ENCODE results near the gene NOC2L.
"Not testable (repeated sequence)": the region's sequence is repeated elsewhere in the genome, so short reads cannot be mapped to it uniquely, and the experiment has no call there.

The NOC2L gene

DNA sequence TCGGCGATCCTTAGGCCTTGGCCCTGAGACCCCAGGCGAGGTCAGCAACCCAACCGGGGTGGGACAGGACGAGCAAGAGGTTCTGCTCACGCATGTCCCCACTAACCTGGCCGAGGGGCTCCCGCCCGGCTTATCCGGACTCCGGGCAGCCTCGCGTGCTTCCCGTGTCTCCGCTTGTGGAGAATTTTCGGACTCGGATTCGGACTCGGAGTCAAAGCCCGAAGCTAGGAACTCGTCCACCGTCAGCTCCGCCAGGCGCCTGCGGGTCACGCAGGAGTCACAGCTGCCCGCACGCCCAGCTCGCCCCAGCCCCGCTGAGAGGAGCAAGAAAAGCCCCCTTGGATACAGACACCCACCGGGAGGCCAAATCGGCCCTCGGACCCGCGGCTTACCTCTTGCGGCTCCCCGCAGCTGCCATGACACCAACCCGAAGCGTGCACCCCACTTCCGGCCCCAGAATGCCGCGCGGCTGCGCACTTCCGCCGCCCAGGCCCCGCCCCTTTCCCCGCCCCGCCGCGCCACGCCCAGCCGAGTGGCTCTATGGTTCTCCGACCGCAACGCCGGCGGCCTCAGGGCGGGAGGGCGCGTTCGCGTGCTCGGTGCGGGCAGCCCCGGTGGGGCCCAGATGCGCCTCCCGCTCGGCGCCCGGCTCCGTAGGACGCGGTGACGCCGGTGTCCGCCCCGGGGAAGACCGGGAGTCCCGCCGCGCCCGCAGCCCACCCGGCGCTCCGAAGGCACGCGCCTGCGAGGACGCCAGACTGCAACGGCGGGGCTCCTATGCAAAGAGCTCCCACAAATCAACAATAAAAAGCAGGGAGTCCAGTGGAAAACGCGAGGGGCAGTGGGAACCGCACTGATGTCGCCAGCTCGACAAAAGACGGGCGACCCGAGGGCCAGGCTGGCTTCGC lies at the start of gene NOC2L:
NOC2L (minus strand) TSS at position 434 of the 908 bp plus-strand sequence; CDS start at position 418, 16 bp downstream.
- DNase-seq (ENCODE audit: low read depth, low spot score): peak; percentile 93

DNA sequence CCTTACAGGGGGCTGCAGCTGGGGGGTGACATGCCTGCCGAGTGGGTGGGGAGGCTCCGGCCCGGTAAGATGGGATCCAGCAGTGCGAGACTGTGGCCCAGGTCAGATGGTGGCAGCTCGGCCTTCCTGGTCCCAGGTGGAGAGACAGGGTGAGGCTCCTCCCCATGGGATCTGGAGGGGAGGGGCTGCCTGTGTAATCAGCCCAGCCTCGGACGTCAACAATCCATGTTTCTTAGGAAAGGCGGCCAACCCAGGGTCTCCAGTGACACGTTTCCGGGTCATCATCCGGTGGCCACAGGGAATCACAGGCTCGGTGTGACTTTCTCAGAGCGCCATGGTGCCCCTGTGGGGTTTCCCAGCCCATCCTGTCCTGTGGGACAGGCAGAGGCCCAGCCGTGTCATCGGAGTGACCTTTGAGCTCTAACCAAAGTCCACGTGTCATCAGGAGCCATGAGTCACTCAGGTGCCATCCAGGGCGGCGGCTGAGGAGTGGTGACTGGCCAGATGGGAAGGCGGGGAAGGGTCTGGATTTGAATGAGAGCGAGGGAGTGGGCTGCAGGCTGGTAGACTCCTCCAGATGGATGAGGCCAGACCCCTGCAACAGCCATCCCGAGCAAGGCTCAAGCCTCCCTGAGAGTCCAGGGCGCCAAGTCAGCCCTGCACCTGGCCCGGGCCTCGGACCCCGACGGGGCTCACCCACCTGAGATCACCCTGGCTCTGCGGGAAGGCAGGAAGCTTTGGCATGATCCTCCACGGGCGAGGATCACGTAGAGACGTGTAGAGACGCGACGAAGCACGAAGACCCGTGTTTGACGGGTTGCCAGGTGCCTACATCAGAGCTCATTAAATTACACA lies 47.5 kb upstream of the NOC2L start:
- DNase-seq (ENCODE audit: low read depth, low spot score): no peak

DNA sequence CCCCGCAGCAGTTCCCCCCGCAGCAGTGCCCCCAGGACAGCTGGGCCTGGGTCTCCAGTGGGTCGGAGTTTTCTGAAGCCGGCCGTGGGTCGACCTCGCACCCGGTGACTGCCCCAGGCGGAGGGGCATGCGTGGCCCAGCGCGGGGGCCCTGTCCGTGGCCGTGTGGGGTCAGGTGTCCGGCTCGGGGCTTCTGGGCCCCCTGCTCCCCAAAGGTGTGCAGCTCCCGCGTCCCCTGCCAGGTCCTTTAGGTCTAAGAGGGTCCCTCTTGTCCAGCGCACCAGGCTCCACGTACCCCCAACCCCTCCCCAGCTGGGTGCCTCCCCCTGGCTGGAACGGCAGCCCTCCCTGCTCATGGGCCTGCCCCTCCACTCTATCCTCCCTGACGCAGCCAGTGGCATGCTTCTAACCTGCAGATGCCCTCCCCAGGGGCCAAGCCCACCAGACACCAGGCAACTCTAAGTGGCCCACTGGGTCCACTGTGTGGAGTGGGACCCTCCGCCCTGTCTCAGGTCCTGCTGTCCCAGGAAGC lies 46.8 kb upstream of the NOC2L start:
- no peak for DNase-seq (ENCODE audit: low read depth, low spot score)

DNA sequence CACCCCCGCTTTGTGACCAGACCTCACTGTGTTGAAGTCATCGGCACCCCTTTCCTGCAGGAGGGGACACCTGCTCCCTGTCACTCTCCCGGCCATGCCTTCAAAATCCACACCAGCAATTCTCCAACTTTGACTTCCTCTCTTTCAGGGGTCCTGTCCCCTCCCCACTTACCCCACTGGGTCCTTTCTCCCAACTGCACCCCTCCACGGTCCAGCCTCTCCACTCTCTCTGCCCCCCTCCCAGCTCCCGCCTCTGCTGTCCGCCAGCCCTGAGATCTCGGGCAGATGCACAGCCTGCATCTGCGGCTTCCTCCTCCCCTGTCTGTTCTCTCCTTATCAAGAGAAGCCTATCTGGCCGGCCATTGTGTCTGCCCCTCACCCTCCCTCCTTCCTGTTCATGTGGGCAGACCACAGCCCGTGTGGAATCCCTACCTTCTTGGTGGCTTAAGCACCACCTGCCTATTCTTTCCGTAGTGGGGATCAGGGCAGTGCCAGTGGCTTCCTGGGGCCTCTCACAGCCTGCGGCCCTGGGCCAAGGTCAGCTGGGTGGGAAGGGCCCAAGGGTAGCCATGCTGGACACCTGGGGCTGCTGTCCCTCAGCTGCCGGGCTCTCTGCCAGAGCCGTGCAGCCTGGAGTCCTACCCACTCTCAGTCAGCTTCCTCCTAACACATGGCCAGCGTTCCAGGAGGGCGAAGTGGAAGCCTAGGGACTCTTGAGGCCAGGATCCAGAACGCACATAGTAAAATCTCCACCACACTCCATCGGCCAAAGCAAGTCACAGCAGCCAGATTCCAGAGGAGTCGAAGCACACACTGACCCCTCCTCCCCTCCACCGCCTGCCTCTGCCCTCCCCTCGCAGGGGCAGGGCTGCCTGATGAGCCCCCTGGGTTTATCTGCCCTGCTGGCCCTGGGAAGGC lies 46.0 kb upstream of the NOC2L start:
- no peak for DNase-seq (ENCODE audit: low read depth, low spot score)

DNA sequence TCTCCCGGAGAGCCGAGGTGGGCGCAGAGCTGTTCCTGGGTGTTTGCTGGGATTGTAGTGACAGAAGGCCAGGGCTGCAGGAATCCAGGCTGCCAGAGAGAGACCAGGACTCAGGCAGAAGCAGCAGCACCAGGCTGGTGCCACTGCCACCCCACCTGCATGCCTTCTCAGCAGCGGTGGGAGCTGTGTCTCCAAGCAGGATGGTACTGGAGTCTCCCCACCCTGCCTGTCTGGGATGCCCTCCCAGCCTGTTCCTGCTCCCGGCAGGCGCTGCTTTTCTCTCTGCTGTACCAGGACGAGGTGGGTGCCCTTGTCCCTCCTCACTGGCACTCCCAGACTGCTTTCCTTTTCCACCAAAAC lies 45.3 kb upstream of the NOC2L start:
- DNase-seq (ENCODE audit: low read depth, low spot score): no peak

DNA sequence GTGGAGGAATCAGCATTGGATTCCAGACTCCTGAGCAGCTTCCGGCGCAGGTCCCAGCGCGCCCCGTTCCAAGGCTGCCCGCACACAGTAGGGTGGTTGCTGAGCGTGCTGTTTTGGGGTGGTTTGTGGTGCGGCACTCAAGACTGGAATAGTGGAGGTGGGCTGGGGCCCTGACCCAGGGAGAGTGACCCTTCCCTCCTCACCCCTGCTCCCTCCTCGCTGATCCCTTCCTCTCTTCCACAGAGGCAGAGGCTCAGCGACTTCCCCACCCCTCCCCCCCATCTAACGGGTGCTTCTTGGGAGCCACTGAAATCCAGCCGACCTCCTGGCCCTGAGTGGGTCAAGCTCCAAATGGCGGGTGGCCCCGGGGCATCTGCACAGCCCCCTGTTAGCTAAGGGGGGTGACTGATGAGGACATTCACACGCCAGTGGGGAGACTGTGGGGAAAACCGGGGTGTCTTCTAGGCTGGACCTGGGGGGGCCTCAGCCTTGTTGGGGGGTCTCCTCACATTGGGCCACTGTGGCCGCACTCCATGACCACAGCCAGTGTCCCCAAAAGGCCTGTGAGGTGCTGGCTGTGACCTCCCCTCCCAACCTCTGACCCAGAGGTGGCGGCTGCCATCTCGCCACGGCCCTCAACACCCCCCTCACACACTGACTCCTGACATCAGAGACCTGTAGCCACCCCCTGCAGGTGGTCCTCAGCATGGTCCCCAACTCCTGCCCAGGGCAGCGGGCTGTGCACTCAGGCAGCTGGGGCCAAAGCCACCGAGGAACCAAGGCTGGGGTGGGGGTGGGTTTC lies 44.8 kb upstream of the NOC2L start:
- no peak for DNase-seq (ENCODE audit: low read depth, low spot score)

DNA sequence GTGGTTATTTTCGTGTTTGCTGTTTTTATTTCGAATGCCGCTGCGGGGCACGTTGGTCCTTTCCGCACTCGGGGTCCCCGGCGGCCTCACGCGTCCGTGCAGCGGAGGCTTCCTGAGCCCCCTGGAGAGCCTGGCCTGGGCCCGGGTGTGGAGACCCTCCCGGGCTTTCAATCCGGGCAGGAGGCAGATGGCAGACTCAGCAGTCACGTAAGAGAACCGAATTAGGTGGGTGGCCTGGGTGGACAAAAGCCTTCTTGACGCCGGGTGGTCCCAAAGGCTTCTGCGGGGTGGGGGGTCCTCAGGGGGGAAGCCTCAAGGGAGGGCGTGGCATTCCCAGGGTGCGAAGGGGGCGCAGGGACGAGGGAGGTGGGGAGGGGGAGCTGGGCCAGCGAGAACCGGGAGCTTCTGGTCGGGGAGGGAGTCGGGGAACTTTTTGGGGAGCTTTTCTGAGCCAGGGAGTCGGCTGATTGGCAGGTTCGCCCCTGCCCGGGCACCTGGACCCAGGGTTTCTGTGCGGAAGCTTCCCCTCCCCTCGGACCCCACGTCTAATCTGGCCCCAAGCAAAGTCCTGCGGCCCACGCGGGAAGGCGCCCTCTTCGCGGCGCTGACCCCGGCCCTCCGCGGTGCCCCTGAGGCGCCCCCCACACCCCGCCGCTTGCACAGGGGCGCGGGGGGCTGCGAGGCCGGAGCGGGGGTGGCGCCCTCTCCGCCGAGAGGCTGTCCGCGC lies 42.2 kb upstream of the NOC2L start:
- DNase-seq (ENCODE audit: low read depth, low spot score): no peak

DNA sequence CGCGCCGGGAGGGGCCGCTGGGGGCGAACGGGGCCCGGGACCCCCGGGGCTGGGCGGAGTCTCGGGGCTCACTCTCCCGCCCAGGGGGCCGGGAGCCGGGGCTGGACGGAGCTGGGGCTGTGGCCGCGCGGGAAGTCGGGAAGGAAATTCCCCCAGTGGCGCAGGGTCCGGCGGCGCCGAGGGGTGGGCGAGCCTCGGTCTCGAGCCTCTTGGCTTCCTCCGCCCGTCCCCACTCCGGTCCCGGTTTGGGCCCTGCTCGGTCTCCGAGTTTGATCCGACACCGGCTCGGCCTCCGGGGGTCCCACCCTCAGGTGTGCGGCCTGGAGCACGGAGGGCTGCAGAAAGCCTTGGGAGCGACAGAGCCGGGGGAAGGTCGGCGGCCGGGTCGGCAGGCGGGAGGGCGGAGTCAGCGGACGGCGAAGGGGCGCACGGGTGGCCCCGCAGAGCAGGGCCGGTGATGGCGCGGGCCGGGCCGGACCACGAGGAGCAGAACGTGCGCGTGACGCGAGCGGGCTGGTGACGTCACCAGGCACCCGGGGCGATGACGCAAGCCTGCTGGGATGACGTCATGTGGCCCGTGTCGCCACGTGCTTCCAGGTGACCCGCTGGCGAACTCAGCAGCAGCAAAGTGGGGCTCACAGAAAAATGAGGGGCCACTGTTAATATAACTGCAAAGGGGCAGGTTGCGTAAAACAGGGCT lies 41.5 kb upstream of the NOC2L start:
- peak; percentile 32 for DNase-seq (ENCODE audit: low read depth, low spot score)

DNA sequence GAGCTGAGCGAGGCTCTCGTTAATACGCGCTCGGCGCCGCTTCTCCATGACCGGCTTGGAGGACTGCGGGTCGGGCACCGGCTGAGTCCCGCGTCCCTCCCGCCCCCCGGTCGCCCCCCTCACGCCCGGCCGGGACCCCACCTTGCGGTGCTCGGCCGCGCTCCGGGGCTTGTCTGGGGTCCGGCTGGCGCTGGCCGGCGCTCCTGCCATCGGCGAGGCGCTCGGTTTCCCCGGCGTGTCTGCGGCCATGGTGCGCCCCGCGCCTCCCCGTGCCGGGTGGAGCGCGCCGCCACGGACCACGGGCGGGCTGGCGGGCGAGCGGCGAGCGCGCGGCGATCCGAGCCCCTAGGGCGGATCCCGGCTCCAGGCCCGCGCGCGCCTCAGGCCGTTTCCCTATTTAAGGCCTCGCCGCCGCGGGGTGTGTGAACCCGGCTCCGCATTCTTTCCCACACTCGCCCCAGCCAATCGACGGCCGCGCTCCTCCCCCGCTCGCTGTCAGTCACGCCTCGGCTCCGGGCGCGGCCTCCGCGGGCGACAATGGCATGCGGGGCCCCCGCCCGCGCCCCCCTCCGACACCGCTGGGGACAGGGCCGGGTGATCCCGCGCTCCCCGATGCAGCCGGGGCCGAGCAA lies 40.8 kb upstream of the NOC2L start, which contains the start of gene HES4:
HES4 (minus strand) TSS at position 373 of the 632 bp plus-strand sequence; CDS start at position 249, 124 bp downstream.
- no peak for DNase-seq (ENCODE audit: low read depth, low spot score)

DNA sequence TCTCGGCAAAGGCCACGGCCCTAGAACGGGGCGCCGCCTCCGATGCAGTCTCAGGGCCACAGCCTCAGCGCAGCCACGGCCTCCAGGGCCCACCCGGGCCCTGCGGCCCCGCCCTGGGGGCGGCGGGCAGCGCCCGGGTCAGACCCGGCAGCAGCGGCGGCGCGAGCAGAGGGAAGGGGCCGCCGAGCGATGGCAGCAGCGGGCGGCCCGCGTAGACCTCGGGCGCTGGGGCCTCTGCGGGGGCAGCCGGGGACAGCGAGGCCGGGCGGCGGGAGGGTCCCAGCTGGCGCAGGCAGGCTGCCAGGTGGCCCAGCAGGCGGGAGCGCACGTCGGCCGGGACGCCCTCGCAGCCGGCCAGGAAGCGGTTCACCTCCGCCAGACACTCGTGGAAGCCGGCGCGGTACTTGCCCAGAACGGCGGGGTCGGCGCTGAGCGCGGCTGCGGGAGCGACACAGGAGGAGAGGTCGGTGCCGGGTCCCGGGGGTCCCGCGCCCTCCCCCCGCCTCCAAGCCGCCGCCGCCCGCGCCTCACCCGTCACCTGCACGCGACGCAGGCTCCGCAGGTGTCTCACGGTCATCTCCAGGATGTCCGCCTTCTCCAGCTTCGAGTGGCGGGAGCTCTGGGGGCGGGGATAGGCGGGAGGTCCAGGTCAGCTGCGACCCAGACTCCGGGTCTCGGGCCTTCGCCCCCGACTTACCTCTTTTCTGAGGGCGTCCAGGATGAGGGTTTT lies 40.1 kb upstream of the NOC2L start:
- no peak for DNase-seq (ENCODE audit: low read depth, low spot score)

DNA sequence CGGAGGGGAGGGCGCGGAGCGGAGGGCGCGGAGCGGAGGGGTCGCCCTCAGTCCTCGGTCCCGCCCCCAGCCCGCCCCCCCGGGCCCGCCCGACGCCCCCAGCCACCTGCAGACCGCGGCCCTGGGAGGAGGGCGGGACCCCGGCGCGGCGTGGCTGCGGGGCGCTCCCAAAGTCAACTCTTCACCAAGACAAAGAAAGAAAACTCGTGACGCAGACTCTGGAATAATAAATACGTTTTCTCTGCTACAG lies 39.6 kb upstream of the NOC2L start:
- no peak for DNase-seq (ENCODE audit: low read depth, low spot score)

DNA sequence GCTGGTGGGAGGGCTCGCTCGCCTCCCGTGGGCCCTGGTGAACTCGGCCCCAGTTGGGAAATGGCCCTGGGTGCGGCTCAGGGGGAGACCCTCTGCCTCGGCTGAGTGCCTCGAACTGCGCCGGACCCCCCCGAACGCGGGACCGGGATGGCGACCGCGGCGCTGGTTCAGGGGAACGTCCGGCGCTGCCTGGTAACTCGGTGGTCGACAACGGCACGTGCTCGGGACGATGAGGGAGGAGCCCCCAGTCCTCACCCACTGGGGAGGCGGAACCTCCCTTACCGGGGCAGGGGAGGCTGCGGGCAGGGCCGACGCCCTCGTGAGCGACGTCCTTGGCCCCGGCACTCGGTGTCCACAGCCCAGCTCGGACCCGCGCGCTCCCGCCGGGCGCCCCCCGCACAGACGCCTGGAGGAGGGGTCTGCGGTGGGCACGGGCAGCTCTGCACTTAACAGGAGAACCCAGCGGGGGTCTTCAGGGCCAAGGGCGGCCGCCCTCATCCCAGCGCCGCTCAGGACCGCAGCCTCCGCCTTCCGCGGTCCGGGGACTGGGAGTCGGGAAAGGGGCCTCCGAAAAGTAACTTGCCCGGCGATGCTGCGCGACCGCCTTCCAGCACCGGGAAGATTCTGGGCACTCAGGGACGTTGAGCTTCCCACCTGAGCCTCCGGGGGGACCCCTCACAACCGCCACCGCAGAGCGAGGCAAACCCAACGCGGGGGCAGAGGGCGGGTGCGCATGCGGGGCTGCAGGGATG lies 39.1 kb upstream of the NOC2L start:
- DNase-seq (ENCODE audit: low read depth, low spot score): no peak

DNA sequence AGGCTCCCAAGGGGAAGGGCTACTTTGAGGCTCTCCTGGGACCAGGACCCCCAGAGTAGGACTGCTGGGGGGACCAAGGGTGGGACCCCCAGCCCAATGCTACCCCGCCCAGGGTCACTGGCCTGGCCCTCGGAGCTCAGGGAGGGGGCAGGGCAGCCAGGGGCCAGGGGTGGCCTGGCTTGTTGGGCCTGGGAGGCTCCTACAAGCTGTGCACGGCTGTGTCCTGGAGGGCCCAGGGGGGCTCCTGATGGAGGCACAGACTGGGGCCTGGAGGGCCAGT lies 38.6 kb upstream of the NOC2L start:
- no peak for DNase-seq (ENCODE audit: low read depth, low spot score)

DNA sequence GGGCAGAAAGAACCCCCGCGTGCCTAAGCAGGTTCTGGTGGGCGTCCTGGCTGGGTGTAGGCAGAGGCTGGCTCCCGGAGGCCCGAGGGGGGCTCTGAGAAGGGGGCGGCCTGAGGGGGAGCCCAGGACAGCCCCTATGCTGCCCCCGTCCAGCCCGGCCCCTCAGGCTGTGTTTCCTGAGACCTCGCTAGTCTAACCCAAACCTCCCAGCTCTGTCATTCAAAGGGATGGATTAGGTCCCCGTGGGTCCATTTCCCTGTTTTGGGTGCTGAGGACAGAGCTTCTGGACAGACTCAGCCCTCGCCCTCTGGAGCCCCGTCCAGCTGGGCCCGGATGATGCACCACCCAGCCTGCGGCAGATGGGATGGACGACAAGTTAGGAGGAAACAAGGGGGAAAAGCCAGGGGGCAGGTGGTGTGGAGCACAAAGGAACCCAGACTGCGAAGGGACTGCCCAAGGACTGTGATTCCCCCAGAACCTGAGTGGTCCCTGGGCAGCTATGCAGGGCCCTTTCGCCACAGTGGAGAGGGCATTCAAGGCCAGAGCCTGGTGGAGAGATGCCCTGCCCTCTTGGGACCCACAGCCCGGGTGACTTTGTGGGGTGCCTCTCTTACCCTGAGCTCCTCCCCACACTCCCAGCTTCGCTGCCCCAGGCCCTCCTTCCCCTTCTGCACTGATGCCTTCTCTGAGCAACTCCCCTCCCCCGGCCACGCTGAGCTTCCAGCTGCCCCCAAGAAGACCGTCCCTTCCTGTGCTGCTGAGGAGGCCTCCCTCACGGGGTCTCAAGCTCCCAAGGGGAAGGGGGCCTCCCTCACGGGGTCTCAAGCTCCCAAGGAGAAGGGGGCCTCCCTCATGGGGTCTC lies 38.0 kb upstream of the NOC2L start:
- DNase-seq (ENCODE audit: low read depth, low spot score): no peak

DNA sequence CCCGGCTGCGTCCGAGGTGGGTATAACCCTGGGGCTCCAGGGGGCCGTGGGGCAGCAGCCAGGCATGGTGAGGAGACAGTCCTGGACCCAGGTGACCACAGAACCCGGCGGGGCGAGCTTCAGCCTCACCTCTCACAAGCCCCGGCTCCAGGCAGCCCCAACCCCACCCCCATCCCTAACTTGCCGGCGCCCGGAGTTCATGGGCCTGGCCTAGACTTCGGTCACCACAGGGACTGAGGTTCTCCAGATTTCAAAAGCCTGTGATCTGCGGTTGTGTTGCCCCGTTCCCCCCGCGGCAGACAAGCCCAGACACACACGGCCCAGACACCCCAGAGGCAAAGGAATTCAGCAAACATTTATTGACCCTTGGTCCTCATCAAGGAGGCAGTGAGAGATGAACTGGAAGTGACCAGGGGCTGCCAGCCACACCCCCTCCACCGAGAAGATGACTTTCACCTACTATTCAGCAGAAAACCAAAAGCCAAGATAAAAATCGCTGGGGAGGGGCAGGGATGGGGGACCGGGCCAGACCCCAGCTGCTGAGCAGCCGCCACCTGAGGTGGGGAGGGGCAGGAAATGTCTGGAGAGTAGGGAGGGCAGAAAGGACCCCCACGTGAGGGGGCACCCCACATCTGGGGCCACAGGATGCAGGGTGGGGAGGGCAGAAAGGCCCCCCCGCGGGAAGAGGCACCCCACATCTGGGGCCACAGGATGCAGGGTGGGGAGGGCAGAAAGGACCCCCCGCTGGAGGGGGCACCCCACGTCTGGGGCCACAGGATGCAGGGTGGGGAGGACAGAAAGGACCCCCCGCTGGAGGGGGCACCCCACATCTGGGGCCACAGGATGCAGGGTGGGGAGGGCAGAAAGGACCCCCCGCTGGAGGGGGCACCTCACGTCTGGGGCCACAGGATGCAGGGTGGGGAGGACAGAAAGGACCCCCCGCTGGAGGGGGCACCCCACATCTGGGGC lies 36.9 kb upstream of the NOC2L start:
- DNase-seq (ENCODE audit: low read depth, low spot score): no peak

DNA sequence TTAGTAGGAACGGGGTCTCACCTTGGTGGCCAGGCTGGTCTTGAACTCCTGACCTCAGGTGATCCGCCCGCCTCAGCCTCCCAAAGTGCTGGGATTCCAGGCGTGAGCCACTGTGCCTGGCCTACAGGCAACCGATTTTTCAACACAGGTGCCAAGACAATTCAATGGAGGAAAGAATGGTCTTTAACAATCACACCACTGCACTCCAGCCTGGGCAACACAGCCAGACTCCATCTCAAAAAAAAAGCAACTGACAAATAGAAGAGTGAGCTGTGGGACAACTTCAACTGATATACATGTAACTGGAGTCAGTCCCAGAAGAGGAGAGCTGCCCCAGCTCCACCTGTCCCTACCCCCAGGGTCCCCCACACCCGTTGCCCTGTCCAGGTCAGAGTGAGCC lies 35.5 kb upstream of the NOC2L start:
- not testable (repeated sequence) for DNase-seq (ENCODE audit: low read depth, low spot score)
